ENCODE measurements around the gene PAX7. TPM values are rescaled to one million over a fixed set of nuclear protein-coding genes. Genes with fewer than 3 reads are reported as not detected.

Gene PAX7
- total and polyA plus RNA-seq, 4 donors, result 0.03 TPM; not detected in 3

DNA sequence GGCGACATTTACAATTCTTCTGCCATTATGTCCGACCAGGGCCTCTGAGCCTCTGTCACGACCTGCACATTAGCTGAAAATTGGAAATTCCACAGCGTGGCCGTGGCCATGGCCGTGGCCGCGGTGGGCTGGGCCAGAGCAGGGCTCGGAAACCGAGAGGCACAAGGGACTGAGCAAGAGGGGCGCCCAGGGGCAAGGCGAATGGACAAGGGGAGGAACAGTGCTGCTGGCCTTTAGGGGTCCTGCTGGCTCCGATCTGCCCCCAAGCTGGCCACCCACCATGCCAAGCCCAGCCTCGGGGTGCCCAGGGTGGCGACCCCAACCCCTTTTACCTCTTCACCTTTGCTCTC, 153.8 kb downstream of the PAX7 start:
- DNase-seq (no peak), ATAC-seq (ENCODE audit: insufficient read depth, low FRiP score) (no peak)
- Histone ChIP-seq H3K4me3 (no peak overlapping the region), H3K27me3 (ENCODE audit: control insufficient read depth in 3 of 3, insufficient read depth in 3 of 3, low read length in 2 of 3) (peaks cover 0 to 7% (median 0%) of the 10 kb centered on the region in 3 donors), H3K9me3 (ENCODE audit: control insufficient read depth in 4 of 4, insufficient read depth in 3 of 4, low read length in 3 of 4) (peaks cover 0 to 2% (median 0%) of the 10 kb centered on the region in 4 donors), H3K9ac (ENCODE audit: insufficient read depth in 1 of 2, low read length in 2 of 2) (no peak overlapping the region), H3K27ac (ENCODE audit: low read depth in 1 of 2, low read length in 1 of 2) (no peak overlapping the region), H3K36me3 (ENCODE audit: control insufficient read depth in 4 of 4, insufficient read depth in 4 of 4, low read length in 4 of 4) (no peaks in the 10 kb centered on the region), H3K4me1 (ENCODE audit: control insufficient read depth in 5 of 5, insufficient read depth in 5 of 5, low read length in 5 of 5) (no peaks in the 10 kb centered on the region)
- no peak for TF ChIP-seq CTCF (IDR thresholded peaks at IDR 0.05; ENCODE audit: control extremely low read depth, extremely low read depth)
- WGBS, 2 donors, result 29 to 33% methylated on average over 15 of the region's 15 CpGs

- DNase-seq, result no peak
- H3K27ac ChIP-seq (ENCODE audit: low read depth in 1 of 2, low read length in 1 of 2), result no peak overlapping the region
- H3K27me3 ChIP-seq (ENCODE audit: control insufficient read depth in 3 of 3, insufficient read depth in 3 of 3, low read length in 2 of 3), result peaks cover 0 to 12% (median 4%) of the 10 kb centered on the region in 3 donors
- H3K4me3 ChIP-seq, result no peak overlapping the region
- TF ChIP-seq CTCF (IDR thresholded peaks at IDR 0.05; ENCODE audit: control extremely low read depth, extremely low read depth), result no peak
- no peak overlapping the region for H3K9ac ChIP-seq (ENCODE audit: insufficient read depth in 1 of 2, low read length in 2 of 2)
- no peak for ATAC-seq (ENCODE audit: insufficient read depth, low FRiP score)
- no peaks in the 10 kb centered on the region for H3K36me3 ChIP-seq (ENCODE audit: control insufficient read depth in 4 of 4, insufficient read depth in 4 of 4, low read length in 4 of 4)
- 82 to 84% methylated on average over 3 of the region's 3 CpGs for WGBS, 2 donors
- H3K4me1 ChIP-seq (ENCODE audit: control insufficient read depth in 5 of 5, insufficient read depth in 5 of 5, low read length in 5 of 5), result no peaks in the 10 kb centered on the region
- H3K9me3 ChIP-seq (ENCODE audit: control insufficient read depth in 4 of 4, insufficient read depth in 3 of 4, low read length in 3 of 4), result peaks cover 0 to 2% (median 0%) of the 10 kb centered on the region in 4 donors
Observed at GRCh38 chr1:18786149-18786548, 155.5 kb downstream of the PAX7 start.

GRCh38 chr1:18787825-18788385, 157.3 kb downstream of the PAX7 start:
- TF ChIP-seq CTCF (IDR thresholded peaks at IDR 0.05; ENCODE audit: control extremely low read depth, extremely low read depth), result no peak
- Histone ChIP-seq H3K4me1 (ENCODE audit: control insufficient read depth in 5 of 5, insufficient read depth in 5 of 5, low read length in 5 of 5) (no peaks in the 10 kb centered on the region), H3K9ac (ENCODE audit: insufficient read depth in 1 of 2, low read length in 2 of 2) (no peak overlapping the region), H3K9me3 (ENCODE audit: control insufficient read depth in 4 of 4, insufficient read depth in 3 of 4, low read length in 3 of 4) (peaks cover 0 to 9% (median 0%) of the 10 kb centered on the region in 4 donors), H3K36me3 (ENCODE audit: control insufficient read depth in 4 of 4, insufficient read depth in 4 of 4, low read length in 4 of 4) (no peaks in the 10 kb centered on the region), H3K4me3 (no peak overlapping the region), H3K27me3 (ENCODE audit: control insufficient read depth in 3 of 3, insufficient read depth in 3 of 3, low read length in 2 of 3) (peaks cover 0 to 14% (median 7%) of the 10 kb centered on the region in 3 donors), H3K27ac (ENCODE audit: low read depth in 1 of 2, low read length in 1 of 2) (no peak overlapping the region)
- 24 to 36% methylated on average over 3 of the region's 3 CpGs for WGBS, 2 donors
- ATAC-seq (ENCODE audit: insufficient read depth, low FRiP score) (no peak), DNase-seq (no peak)

GRCh38 chr1:18789246-18789645, 158.6 kb downstream of the PAX7 start:
- ATAC-seq (ENCODE audit: insufficient read depth, low FRiP score) (no peak), DNase-seq (no peak)
- no peak for TF ChIP-seq CTCF (IDR thresholded peaks at IDR 0.05; ENCODE audit: control extremely low read depth, extremely low read depth)
- H3K27me3 ChIP-seq (ENCODE audit: control insufficient read depth in 3 of 3, insufficient read depth in 3 of 3, low read length in 2 of 3), result peaks cover 0 to 14% (median 7%) of the 10 kb centered on the region in 3 donors
- H3K4me3 ChIP-seq, result no peak overlapping the region
- H3K4me1 ChIP-seq (ENCODE audit: control insufficient read depth in 5 of 5, insufficient read depth in 5 of 5, low read length in 5 of 5), result peaks cover 0 to 3% (median 0%) of the 10 kb centered on the region in 5 donors
- H3K9me3 ChIP-seq (ENCODE audit: control insufficient read depth in 4 of 4, insufficient read depth in 3 of 4, low read length in 3 of 4), result peaks cover 0 to 15% (median 0%) of the 10 kb centered on the region in 4 donors
- 76 to 83% methylated on average over 4 of the region's 4 CpGs for WGBS, 2 donors
- no peak overlapping the region for H3K27ac ChIP-seq (ENCODE audit: low read depth in 1 of 2, low read length in 1 of 2)
- no peaks in the 10 kb centered on the region for H3K36me3 ChIP-seq (ENCODE audit: control insufficient read depth in 4 of 4, insufficient read depth in 4 of 4, low read length in 4 of 4)
- H3K9ac ChIP-seq (ENCODE audit: insufficient read depth in 1 of 2, low read length in 2 of 2), result no peak overlapping the region
